Endometrial microvascular endothelial cells (primary cell): ENCODE measurements around the gene SVIL. TPM values are rescaled to one million over a fixed set of nuclear protein-coding genes. Genes with fewer than 3 reads are reported as not detected.
"Not testable (repeated sequence)": the region's sequence is repeated elsewhere in the genome, so short reads cannot be mapped to it uniquely, and the experiment has no call there.

Experiments
- in situ Hi-C: cut with HindIII; loops from 2 replicates; pipeline ENCODE4 v1.10.0; 2017; ENCODE audit warnings: low sequenced_read_pairs, low pct_unique_long_range_greater_than_20kb; ENCODE audit errors: inconsistent ontology term
- total RNA-seq: library from RNA; depleted of rRNA; stranded (reverse); fragments of >200 nt; gene quantifications from one replicate; pipeline ENCODE4 v1.2.3, GENCODE V29; 2015; ENCODE audit errors: inconsistent ontology term

SVIL gene
- total RNA-seq, 1 donor from 2014 or later: 36.0 TPM

- in situ Hi-C loops: not testable (repeated sequence)
Measured at GRCh38 chr10:29484677-29485076, 150.1 kb downstream of the SVIL start.

GRCh38 chr10:29482591-29483431 is 152.0 kb downstream of the SVIL start:
- in situ Hi-C loops: no loop called here

DNA sequence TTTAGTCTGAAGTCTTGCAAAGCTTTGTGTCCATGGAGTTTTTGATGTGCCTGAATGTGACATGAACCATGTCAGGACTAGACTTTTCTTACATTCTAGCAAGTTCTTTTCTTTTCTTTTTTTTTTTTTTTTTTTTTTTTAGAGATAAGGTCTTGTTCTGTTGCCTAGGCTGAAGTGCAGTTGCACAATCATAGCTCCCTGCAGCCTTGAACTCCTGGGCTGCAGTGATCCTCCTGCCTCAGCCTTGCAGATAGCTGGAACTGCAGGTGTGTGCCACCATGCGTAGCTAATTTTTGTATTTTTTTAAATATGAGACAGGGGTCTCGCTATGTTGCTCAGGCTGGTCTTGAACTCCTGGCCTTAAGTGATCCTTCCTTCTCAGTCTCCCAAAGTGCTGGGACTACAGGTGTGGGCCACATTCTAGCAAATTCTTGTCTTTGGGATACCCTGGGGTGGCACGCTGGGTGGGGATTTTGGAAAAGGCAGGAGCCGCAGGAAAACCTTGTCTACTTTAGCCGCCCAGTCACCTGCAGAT is 152.8 kb downstream of the SVIL start:
- in situ Hi-C loops: no loop called here

GRCh38 chr10:29479981-29480954 is 154.5 kb downstream of the SVIL start:
- in situ Hi-C loops: no loop called here

DNA sequence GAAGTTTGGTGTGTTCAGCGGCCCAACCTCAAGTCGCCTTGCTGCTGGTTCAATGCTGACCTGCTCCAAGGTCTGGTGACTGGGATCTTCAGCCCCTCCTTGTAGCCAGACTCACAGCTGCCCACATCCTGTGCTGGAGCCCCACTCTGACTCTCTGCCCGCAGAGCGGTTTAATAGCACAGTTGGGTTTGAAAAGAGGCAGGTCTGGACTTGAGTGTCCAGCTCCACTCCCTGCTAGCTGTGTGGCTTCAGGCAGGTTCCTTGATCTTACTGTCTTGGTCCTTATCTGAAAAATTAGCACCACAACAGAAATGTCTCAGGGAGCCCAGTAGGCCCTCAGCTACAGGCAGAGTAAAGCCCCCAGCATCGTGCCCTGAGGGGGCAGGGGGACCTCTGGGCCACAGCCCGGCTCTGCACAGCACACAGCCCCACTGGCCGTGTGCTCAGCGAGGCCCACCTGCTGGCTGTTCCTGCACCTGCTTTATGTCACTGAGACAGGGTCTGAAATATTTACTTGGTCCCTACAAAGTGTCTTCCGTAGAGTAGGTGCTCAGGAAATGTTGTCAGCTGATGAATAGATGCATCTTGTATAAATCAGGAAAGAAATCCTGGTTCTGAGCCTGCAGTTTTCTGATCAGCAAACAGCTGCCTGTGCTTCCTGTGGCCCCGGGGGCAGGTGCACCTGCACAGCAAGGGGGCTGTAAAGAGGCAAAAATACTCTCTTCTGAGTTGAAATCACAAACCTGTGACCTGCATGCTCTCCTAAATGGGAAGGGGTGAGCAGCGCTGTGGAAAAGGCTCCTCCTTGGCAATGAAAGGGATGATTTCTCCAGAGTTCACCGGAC is 155.5 kb downstream of the SVIL start:
- in situ Hi-C loops: no loop called here

- in situ Hi-C loops: no loop called here
Measured at GRCh38 chr10:29473406-29474100, 161.2 kb downstream of the SVIL start.

DNA sequence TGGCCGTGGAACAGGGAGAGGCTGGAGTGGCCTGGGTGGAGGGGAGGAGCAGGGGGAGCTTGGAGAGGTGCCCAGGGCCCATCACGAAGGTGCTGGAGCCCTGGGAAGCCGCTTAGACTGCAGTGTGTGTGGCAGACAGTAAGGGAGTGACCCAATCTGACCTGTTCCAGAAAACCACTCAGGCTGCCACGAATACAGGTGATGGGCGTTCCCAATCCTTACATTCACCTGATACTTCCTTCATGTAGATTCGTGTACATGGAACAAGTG is 161.7 kb downstream of the SVIL start:
- in situ Hi-C loops: no loop called here

- in situ Hi-C loops: no loop called here
Measured at GRCh38 chr10:29472301-29473086, 162.3 kb downstream of the SVIL start.

DNA sequence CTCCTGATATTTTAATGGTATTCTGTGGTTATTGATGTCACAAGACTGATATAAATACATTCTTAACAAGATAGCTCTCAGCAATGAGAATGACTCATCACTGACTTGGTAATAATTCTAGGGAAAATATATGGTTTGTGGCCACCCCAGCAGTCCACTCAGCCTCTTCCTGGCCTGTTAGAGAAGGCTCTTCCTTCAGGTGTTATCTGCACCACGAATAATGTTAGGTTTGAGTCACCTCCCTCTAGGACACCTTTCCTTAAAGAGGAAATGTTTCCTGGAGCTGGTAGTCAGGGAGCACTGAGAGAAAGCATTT is 163.3 kb downstream of the SVIL start:
- in situ Hi-C loops: no loop called here

DNA sequence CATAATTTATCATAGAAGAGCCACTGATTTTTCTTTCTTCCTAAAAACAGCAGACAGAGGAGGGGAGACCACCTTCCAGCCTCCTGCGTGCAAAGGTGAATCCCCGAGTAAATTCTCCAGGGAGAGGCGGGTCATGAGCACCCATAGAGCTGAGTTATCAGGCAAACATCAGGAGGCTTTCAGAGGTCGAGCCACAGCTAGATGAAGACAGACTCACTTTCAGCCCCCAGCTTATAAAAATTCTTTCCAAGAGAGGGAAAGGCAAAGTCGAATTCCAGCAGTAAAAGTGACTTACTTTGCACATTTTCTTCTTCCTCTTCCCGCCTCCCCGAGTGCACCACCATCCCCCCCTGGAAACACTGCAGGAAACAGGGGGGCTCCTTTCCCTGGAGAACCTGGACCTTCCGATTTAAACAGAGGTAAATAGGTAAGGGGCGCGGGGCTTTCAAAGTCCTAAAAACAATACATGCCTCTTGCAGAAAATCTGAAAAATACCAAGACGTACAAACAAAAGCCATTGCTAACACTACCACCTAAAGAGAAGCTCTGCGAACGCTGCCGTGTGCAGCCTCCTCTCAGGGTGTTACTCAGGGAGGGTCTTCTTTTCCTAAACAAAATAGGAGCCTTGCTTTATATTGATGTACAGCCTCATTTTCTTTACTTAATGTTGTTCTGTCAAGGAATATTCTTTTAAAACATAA is 163.8 kb downstream of the SVIL start:
- in situ Hi-C loops: no loop called here

GRCh38 chr10:29470355-29470705 is 164.4 kb downstream of the SVIL start:
- in situ Hi-C loops: no loop called here

GRCh38 chr10:29469481-29470354 is 165.1 kb downstream of the SVIL start:
- in situ Hi-C loops: no loop called here

- in situ Hi-C loops: no loop called here
Measured at GRCh38 chr10:29465384-29465783, 169.4 kb downstream of the SVIL start.

DNA sequence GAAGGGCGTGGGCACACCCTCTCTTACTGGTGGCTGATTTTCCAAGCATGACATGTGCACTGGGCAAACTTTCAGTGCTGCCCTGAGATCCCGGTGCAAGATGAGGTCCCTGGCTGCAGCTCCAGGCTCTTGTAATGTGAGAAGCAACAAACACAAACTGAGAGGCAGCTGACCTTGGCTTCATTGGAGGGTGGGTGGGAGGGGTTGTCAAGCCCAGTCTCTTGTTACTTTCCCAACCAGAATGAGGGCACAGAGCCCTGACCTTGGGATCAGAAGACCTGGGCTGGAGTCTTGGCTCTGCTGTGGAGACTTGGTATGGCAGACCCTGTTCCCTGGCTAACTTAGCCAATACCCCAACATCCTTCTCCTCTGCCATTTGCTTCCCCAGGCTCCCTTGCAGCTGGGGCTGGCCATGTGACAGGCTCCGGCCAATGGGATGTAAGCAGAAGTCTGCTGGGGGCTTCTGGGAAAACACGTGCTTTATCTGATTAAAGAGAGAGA is 170.1 kb downstream of the SVIL start:
- in situ Hi-C loops: not testable (repeated sequence)

GRCh38 chr10:29461042-29461441 is 173.7 kb downstream of the SVIL start:
- in situ Hi-C loops: no loop called here

- in situ Hi-C loops: not testable (repeated sequence)
Measured at GRCh38 chr10:29458190-29458589, 176.6 kb downstream of the SVIL start.
